Measurements from ENCODE around the gene MCCD1.

DNA sequence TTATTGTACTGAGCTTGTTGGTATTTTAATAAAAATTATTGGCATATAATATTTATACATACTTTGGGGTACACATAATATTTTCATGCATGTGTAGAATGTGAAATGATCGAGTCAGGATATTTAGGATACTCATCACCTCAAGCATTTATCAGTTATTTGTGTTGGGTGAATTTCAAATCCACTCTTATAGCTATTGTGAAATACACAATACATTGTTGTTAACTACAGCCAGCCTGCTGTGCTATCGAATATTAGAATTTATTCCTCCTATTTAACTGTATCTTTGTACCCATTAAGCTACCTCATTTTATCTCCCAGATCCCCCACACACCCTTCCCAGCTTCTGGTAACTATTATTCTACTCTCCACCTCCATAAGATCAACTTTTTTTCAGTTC lies 45.4 kb upstream of the MCCD1 start:
- TF ChIP-seq, protein P1, sequence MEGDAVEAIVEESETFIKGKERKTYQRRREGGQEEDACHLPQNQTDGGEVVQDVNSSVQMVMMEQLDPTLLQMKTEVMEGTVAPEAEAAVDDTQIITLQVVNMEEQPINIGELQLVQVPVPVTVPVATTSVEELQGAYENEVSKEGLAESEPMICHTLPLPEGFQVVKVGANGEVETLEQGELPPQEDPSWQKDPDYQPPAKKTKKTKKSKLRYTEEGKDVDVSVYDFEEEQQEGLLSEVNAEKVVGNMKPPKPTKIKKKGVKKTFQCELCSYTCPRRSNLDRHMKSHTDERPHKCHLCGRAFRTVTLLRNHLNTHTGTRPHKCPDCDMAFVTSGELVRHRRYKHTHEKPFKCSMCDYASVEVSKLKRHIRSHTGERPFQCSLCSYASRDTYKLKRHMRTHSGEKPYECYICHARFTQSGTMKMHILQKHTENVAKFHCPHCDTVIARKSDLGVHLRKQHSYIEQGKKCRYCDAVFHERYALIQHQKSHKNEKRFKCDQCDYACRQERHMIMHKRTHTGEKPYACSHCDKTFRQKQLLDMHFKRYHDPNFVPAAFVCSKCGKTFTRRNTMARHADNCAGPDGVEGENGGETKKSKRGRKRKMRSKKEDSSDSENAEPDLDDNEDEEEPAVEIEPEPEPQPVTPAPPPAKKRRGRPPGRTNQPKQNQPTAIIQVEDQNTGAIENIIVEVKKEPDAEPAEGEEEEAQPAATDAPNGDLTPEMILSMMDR (IDR thresholded peaks at IDR 0.05), result no peak
- TF ChIP-seq POLR2A (IDR thresholded peaks at IDR 0.05), result no peak
- no peak for TF ChIP-seq EP300 (IDR thresholded peaks at IDR 0.05)
